NB4 (cell line): ENCODE measurements around the gene MUSK.

Experiments used
- MYC ChIP-seq: IDR thresholded peaks from 2 replicates; pipeline ENCODE4 v1.6.1; 2011; ENCODE audit warnings: low read depth, low read length
- POLR2A ChIP-seq: IDR thresholded peaks from 2 replicates; pipeline ENCODE4 v1.6.1; 2011; ENCODE audit warnings: mild to moderate bottlenecking; ENCODE audit not compliant: insufficient read length; ENCODE audit errors: extremely low read depth
- TF ChIP-seq, protein P1 (sequence below): IDR thresholded peaks from one replicate; pipeline ENCODE4 v1.5.1; 2012; ENCODE audit warnings: low read depth, low read length
- TF ChIP-seq, protein P2 (sequence below): IDR thresholded peaks from 2 replicates; pipeline ENCODE4 v1.6.1; 2011; ENCODE audit warnings: low read depth, low read length

DNA sequence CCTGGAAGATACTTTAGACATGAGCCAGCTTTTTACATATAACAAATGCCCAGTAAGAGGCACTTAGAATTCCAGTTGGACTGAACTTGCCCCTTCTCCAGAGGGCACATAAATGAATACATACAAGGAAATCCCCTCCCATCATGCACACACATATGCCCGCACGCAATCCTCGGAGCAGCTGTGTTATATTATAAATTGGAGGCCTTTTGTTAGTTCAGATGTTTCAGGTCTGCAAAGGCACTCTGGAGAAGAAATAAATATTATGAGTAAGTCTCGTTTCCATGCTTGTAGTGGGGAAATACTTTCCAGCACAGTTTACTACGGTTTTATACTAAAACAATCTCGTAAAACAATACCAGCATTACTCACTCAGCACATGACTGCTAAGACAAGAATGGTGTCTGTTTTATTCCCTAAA is 17.6 kb upstream of the MUSK start:
- TF ChIP-seq, protein P1, sequence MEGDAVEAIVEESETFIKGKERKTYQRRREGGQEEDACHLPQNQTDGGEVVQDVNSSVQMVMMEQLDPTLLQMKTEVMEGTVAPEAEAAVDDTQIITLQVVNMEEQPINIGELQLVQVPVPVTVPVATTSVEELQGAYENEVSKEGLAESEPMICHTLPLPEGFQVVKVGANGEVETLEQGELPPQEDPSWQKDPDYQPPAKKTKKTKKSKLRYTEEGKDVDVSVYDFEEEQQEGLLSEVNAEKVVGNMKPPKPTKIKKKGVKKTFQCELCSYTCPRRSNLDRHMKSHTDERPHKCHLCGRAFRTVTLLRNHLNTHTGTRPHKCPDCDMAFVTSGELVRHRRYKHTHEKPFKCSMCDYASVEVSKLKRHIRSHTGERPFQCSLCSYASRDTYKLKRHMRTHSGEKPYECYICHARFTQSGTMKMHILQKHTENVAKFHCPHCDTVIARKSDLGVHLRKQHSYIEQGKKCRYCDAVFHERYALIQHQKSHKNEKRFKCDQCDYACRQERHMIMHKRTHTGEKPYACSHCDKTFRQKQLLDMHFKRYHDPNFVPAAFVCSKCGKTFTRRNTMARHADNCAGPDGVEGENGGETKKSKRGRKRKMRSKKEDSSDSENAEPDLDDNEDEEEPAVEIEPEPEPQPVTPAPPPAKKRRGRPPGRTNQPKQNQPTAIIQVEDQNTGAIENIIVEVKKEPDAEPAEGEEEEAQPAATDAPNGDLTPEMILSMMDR, result no peak
- TF ChIP-seq POLR2A (no peak), MYC (no peak)
- TF ChIP-seq, protein P2, sequence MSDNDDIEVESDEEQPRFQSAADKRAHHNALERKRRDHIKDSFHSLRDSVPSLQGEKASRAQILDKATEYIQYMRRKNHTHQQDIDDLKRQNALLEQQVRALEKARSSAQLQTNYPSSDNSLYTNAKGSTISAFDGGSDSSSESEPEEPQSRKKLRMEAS, result no peak
